Gastrocnemius medialis (tissue), 4 donors: Measurements from ENCODE around the gene GABRB1.

ENCODE experiments used
- POLR2A ChIP-seq, 2 donors: fragments of 450-650 bp; IDR thresholded peaks; one replicate each; pipeline ENCODE4 v1.6.1; 2017; ENCODE audit warnings: antibody characterized with exemption in 2 of 2, mild to moderate bottlenecking in 2 of 2, moderate library complexity in 2 of 2
- TF ChIP-seq, protein P1 (sequence below), 5 experiments: fragments of 450-650 bp in 3 of 5; fragments of 200-600 bp in 2 of 5; sonication (generic) in 2 of 5; IDR thresholded peaks in 4 of 5; conservative IDR thresholded peaks in 1 of 5; 1 replicate in 4 of 5; 2 replicates in 1 of 5; pipeline ENCODE4 v1.5.1; 2016 to 2019; ENCODE audit warnings: antibody characterized with exemption in 5 of 5, mild to moderate bottlenecking in 3 of 5, moderate library complexity in 3 of 5

DNA sequence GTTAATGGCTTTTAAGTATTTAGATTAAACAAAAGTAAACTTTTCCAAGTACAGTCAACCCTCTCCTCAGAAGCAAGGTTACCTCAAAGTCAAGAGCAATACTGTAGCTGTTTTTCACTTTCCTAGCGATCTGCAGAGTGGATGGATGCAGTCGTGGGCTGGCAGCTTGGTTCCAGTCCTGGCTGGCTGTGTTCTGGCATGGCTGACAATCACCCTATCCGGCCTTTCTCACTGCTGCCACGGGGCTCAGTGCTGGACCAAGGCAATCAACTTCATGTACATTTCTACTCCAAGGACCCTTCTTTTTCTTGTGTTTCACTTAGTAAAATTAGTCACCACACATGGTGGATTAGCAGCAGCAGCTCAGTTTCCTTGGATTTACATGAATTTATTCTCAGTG, 208.3 kb downstream of the GABRB1 start:
- TF ChIP-seq POLR2A (IDR thresholded peaks at IDR 0.05), result no peak
- TF ChIP-seq, protein P1, sequence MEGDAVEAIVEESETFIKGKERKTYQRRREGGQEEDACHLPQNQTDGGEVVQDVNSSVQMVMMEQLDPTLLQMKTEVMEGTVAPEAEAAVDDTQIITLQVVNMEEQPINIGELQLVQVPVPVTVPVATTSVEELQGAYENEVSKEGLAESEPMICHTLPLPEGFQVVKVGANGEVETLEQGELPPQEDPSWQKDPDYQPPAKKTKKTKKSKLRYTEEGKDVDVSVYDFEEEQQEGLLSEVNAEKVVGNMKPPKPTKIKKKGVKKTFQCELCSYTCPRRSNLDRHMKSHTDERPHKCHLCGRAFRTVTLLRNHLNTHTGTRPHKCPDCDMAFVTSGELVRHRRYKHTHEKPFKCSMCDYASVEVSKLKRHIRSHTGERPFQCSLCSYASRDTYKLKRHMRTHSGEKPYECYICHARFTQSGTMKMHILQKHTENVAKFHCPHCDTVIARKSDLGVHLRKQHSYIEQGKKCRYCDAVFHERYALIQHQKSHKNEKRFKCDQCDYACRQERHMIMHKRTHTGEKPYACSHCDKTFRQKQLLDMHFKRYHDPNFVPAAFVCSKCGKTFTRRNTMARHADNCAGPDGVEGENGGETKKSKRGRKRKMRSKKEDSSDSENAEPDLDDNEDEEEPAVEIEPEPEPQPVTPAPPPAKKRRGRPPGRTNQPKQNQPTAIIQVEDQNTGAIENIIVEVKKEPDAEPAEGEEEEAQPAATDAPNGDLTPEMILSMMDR (IDR thresholded peaks at IDR 0.05 in 4 of 5, conservative IDR thresholded peaks at IDR 0.05 in 1 of 5), result no peak
